Measurements from ENCODE around the gene TMEM238L. TPM values are rescaled to one million over a fixed set of nuclear protein-coding genes. Genes with fewer than 3 reads are reported as not detected.

TMEM238L gene
- total RNA-seq, 1 experiment from 2014 or later = not detected

GRCh38 chr17:10775740-10776356 is 28.1 kb downstream of the TMEM238L start:
- no peaks in the 10 kb centered on the region for H3K23me2 ChIP-seq (ENCODE audit: insufficient read length, low read depth, low read length, poor library complexity, severe bottlenecking)
- H3K4me1 ChIP-seq (ENCODE audit: insufficient read depth, low read length) = no peaks in the 10 kb centered on the region
- H3K4me2 ChIP-seq (ENCODE audit: insufficient read depth, insufficient read length, low read length) = no peak overlapping the region
- Mint-ChIP-seq H3K9me3 (peaks cover 8 to 18% of the 10 kb centered on the region in 2 experiments), H3K4me1 (peaks cover 4 to 10% of the 10 kb centered on the region in 2 experiments; a peak in 3 of 4 replicates), H3K27ac (no peak overlapping the region; a peak in 1 of 7 replicates), H3K36me3 (ENCODE audit: insufficient read depth in 1 of 3, low read depth in 3 of 3) (peaks cover 4 to 17% (median 11%) of the 10 kb centered on the region in 3 experiments), H3K4me3 (no peak overlapping the region), H3K27me3 (ENCODE audit: low read depth) (no peaks in the 10 kb centered on the region)
- H2AK5ac ChIP-seq (ENCODE audit: insufficient read length, low read length) = no peak overlapping the region
- no peak overlapping the region for H3T11ph ChIP-seq (ENCODE audit: low read length)
- no peaks in the 10 kb centered on the region for H3K79me1 ChIP-seq (ENCODE audit: insufficient read depth, low read depth, low read length, poor library complexity, severe bottlenecking)
- H2BK120ac ChIP-seq (ENCODE audit: low read depth, low read length, poor library complexity, severe bottlenecking) = no peak overlapping the region
- H3K79me2 ChIP-seq (ENCODE audit: insufficient read depth, low read length) = no peaks in the 10 kb centered on the region
- H3K27me3 ChIP-seq (ENCODE audit: insufficient read depth, low read length) = no peaks in the 10 kb centered on the region
- H4K5ac ChIP-seq (ENCODE audit: insufficient read length, low read depth, low read length) = no peak overlapping the region
- WGBS (ENCODE audit: extremely low coverage, insufficient read length, low lambda C conversion rate) = no CpG with 5 or more reads among the region's 5 CpGs
- no peak for DNase-seq
- H3K14ac ChIP-seq (ENCODE audit: insufficient read depth, low read length) = no peak overlapping the region
- no peak overlapping the region for H2BK5ac ChIP-seq (ENCODE audit: insufficient read length, low read length)
- no peaks in the 10 kb centered on the region for H4K20me1 ChIP-seq (ENCODE audit: control insufficient read depth, insufficient read depth, insufficient read length)
- no peak overlapping the region for H3K27ac ChIP-seq (ENCODE audit: insufficient read length, low read depth, low read length)
- H4K8ac ChIP-seq (replicated peaks; ENCODE audit: insufficient read length, low read depth, low read length) = no peak overlapping the region
- no peaks in the 10 kb centered on the region for H3K9me3 ChIP-seq (ENCODE audit: control insufficient read depth, low read depth, low read length)
- no peak overlapping the region for H2BK20ac ChIP-seq (ENCODE audit: low read depth, low read length, poor library complexity, severe bottlenecking)
- TF ChIP-seq CTCF (conservative IDR thresholded peaks at IDR 0.05) = no peak
- H4K91ac ChIP-seq (ENCODE audit: insufficient read length, low read depth, low read length) = no peak overlapping the region
- H2BK15ac ChIP-seq (ENCODE audit: low read depth, low read length) = no peak overlapping the region
- H3K4ac ChIP-seq (ENCODE audit: low read depth, low read length) = no peak overlapping the region
- H3K56ac ChIP-seq (ENCODE audit: insufficient read length, low read depth, low read length) = no peak overlapping the region
- no peak overlapping the region for H3K18ac ChIP-seq (ENCODE audit: insufficient read length, low read depth, low read length)
- no peak overlapping the region for H2BK12ac ChIP-seq (ENCODE audit: insufficient read length, low read depth, low read length)
- H3K23ac ChIP-seq (ENCODE audit: insufficient read length, low read depth, low read length) = no peak overlapping the region
- no peak overlapping the region for H3K9ac ChIP-seq (ENCODE audit: extremely low read depth, insufficient read length, low read length)
- H2AFZ ChIP-seq (ENCODE audit: low read length) = no peak overlapping the region

Data from H9 (cell line).